GM12878 (cell line): ENCODE data around the gene CPLX1. TPM values are rescaled to one million over a fixed set of nuclear protein-coding genes. Genes with fewer than 3 reads are reported as not detected.

Experiments used
- ATAC-seq: fragments of 200-7000 bp; cut with Tn5 transposase; 3 replicates; pipeline ENCODE4 v1.9.1; 2020; ENCODE audit warnings: mild to moderate bottlenecking, moderate library complexity
- BruUV-seq: library from RNA; stranded (reverse); fragments of 400-500 nt; replicated peaks from 2 replicates; lab custom pipeline; 2021; lab: Mats Ljungman, UMichigan
- CTCF ChIA-PET: fragments of 300-600 bp; sonication (Branson Sonifier 250); formaldehyde crosslinking; extraction: SDS; loops from one replicate; lab custom pipeline; 2021; ENCODE audit warnings: inconsistent platforms; lab: Yijun Ruan, JAX
- POLR2A ChIA-PET: fragments of 350-600 bp; formaldehyde crosslinking; extraction: SDS; loops from one replicate; lab custom pipeline; 2021; ENCODE audit warnings: inconsistent platforms; lab: Charles Lee
- RAD21 ChIA-PET: fragments of 300-600 bp; sonication (Branson Sonifier 250); formaldehyde crosslinking; loops from one replicate; lab custom pipeline; 2023; ENCODE audit warnings: antibody characterized with exemption; ENCODE audit not compliant: unreplicated experiment; lab: Charles Lee
- SMC1A ChIA-PET: fragments of 300-600 bp; sonication (Branson Sonifier 250); formaldehyde crosslinking; loops from one replicate; lab custom pipeline; 2023; ENCODE audit not compliant: unreplicated experiment, uncharacterized antibody; lab: Charles Lee
- DNase-seq: peaks from one replicate; pipeline ENCODE4 v3.0.0-alpha.2; 2011; ENCODE audit warnings: low read depth, low spot score
- FAIRE-seq: peaks from 3 replicates; lab custom pipeline; 2011; peaks lifted over from hg19 to GRCh38; lab: Jason Lieb, UNC
- H2AFZ ChIP-seq: 2 replicates; pipeline ENCODE4 v1.6.0; 2011; ENCODE audit warnings: low read depth, low read length, control low read depth; ENCODE audit not compliant: control insufficient read depth
- H3K27ac ChIP-seq: 2 replicates; pipeline ENCODE4 v1.5.1; 2011; ENCODE audit warnings: control low read depth; ENCODE audit not compliant: control insufficient read depth, insufficient read depth
- H3K27me3 ChIP-seq, 2 experiments: replicated peaks in 1 of 2; 2 replicates each; pipeline versions ENCODE4 v1.6.0 to v1.6.1; 2011; ENCODE audit warnings: low read length in 1 of 2; ENCODE audit not compliant: control insufficient read depth in 2 of 2, insufficient read depth in 2 of 2
- H3K36me3 ChIP-seq, 2 experiments: 2 replicates each; pipeline ENCODE4 v1.5.1; 2011; ENCODE audit warnings: low read length in 1 of 2; ENCODE audit not compliant: control insufficient read depth in 2 of 2, insufficient read depth in 2 of 2
- H3K4me1 ChIP-seq: 2 replicates; pipeline ENCODE4 v1.6.1; 2011; ENCODE audit warnings: mild to moderate bottlenecking, low read length, moderate library complexity, mixed read lengths; ENCODE audit not compliant: control insufficient read depth, insufficient read depth
- H3K4me2 ChIP-seq: 2 replicates; pipeline ENCODE4 v1.6.0; 2011; ENCODE audit warnings: control low read depth; ENCODE audit not compliant: control insufficient read depth, insufficient read depth
- H3K4me3 ChIP-seq: fragments of 200-600 bp; sonication (generic); 2 replicates; pipeline ENCODE4 v1.5.1; 2016
- H3K79me2 ChIP-seq: 2 replicates; pipeline ENCODE4 v1.6.0; 2011; ENCODE audit warnings: low read length; ENCODE audit not compliant: control insufficient read depth, insufficient read depth
- H3K9ac ChIP-seq: 2 replicates; pipeline ENCODE4 v1.8.0; 2011; ENCODE audit warnings: low read length, control low read depth, mixed read lengths; ENCODE audit not compliant: control insufficient read depth, insufficient read depth
- H3K9me3 ChIP-seq: replicated peaks from 3 replicates; pipeline ENCODE4 v1.5.1; 2011; ENCODE audit warnings: mild to moderate bottlenecking, low read length; ENCODE audit not compliant: control insufficient read depth, insufficient read depth
- H4K20me1 ChIP-seq: 2 replicates; pipeline ENCODE4 v1.6.0; 2011; ENCODE audit not compliant: control insufficient read depth, insufficient read depth
- BMI1 ChIP-seq: fragments of 450-650 bp; IDR thresholded peaks from 2 replicates; pipeline ENCODE4 v1.6.1; 2016; ENCODE audit warnings: mild to moderate bottlenecking, moderate library complexity, borderline replicate concordance
- FOXM1 ChIP-seq: IDR thresholded peaks from 2 replicates; pipeline ENCODE4 v1.6.1; 2012; ENCODE audit warnings: low read depth, mild to moderate bottlenecking, inconsistent platforms, low read length, moderate library complexity
- NR2F1 ChIP-seq: fragments of 450-650 bp; conservative IDR thresholded peaks from 2 replicates; pipeline ENCODE4 v1.6.1; 2017; ENCODE audit warnings: mild to moderate bottlenecking
- SMAD5 ChIP-seq: IDR thresholded peaks from 2 replicates; pipeline ENCODE4 v1.6.1; 2016; ENCODE audit warnings: antibody characterized with exemption, low read depth
- TCF7 ChIP-seq: IDR thresholded peaks from 2 replicates; pipeline ENCODE4 v1.6.1; 2014; ENCODE audit warnings: antibody characterized with exemption, borderline replicate concordance
- WGBS: methylation state at CpG from one replicate; pipeline ENCODE4 v1.1.6; 2016; ENCODE audit warnings: low lambda C conversion rate; ENCODE audit not compliant: insufficient replicate concordance, insufficient coverage; ENCODE audit errors: missing lambda C conversion rate; 5-methylcytosine and 5-hydroxymethylcytosine counted together
- in situ Hi-C: fragments of 300-500 bp; cut with MboI; formaldehyde crosslinking; loops from 9 replicates; pipeline ENCODE4 v1.14.3; 2018; ENCODE audit warnings: mixed read lengths
- intact Hi-C: fragments of 100-400 bp; cut with micrococcal nuclease; formaldehyde crosslinking; loops from one replicate; pipeline ENCODE4 v1.14.2; 2022; ENCODE audit not compliant: unreplicated experiment
- polyA plus RNA-seq, 11 experiments: library from polyadenylated mRNA; depleted of rRNA in 4 of 11; unstranded in 6 of 11; stranded (reverse) in 5 of 11; fragments of >200 nt; fragmentation: Nextera tagmentation in 4 of 11; fragmentation: Illumina TruSeq in 1 of 11; extraction: Ambion mirVana in 4 of 11; extraction: Trizol in 1 of 11; gene quantifications; 1 replicate in 1 of 11; 2 replicates in 10 of 11; pipeline versions ENCODE4 v1.2.1 to v1.2.3, GENCODE V29; 2011 to 2016; ENCODE audit warnings: inconsistent platforms in 2 of 11, missing spikeins in 2 of 11, low read depth in 1 of 11
- total RNA-seq, 4 experiments: library from RNA; depleted of rRNA in 3 of 4; stranded (reverse); fragments of >200 nt in 3 of 4; fragmentation: Illumina TruSeq in 1 of 4; extraction: Trizol in 1 of 4; gene quantifications; 2 replicates each; pipeline versions ENCODE4 v1.2.1 to v1.2.3, GENCODE V29; 2013 to 2021
- TF ChIP-seq, protein P1 (sequence below): fragments of 450-650 bp; IDR thresholded peaks from 2 replicates; pipeline ENCODE4 v1.6.1; 2017; ENCODE audit warnings: low read depth, mild to moderate bottlenecking, moderate library complexity
- TF ChIP-seq, protein P2 (sequence below): IDR thresholded peaks from 2 replicates; pipeline ENCODE4 v1.6.1; 2012; ENCODE audit warnings: low read length, inconsistent platforms

CPLX1 gene
- total and polyA plus RNA-seq, 10 of the 15 experiments (the other 5 are each of a cell fraction or from before 2014, with no cell fraction given) = 0.04 to 1.2 (median 0.13) TPM; not detected in 5

DNA sequence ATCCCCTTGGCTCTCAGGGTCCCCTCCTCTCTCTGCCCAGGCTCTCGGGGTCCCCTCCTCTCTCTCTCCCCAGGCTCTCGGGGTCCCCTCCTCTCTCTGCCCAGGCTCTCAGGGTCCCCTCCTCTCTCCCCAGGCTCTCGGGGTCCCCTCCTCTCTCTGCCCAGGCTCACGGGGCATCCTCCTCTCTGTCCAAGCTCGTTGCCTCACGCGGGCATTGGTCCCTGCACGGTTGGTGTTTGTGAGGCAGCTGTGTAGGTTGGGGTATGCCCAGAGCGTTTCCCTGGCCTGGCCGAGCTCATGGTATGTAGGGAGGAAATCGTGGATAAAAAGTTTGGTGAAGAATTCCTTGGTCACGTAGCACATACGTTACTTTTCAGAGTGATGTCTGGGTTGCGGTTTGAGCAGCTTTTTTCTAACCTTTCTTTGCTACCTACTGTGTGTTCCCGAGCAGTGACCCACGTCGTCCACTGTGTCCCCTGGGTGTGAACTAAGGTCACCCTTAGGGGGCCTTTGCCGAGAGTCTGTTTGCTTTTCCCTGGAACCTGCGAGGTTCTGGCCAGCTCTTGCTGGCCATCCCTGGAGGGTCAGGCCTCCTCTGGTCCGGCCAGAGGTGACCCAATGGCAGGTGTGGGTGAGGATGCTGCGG is 83.7 kb downstream of the CPLX1 start:
- FAIRE-seq (no peak), DNase-seq (no peak), ATAC-seq (no peak)
- no peaks in the 10 kb centered on the region for H3K9me3 ChIP-seq
- H3K79me2 ChIP-seq = no peaks in the 10 kb centered on the region
- no peaks in the 10 kb centered on the region for H3K4me1 ChIP-seq
- intact Hi-C loops = loop anchor here (2.0 kb wide), 1 partner anchor 245 kb away; the partner anchor contains the start of gene IDUA
- no peak overlapping the region for H3K4me2 ChIP-seq
- no peaks in the 10 kb centered on the region for H4K20me1 ChIP-seq
- ChIA-PET POLR2A (no interaction called here), CTCF (interaction anchor here (0.6 to 4.0 kb wide), 17 partner anchors 11 to 762 kb away, joined by 3 to 46 read pairs (median 3); partner anchors contain the start of genes ATP5ME and IDUA), SMC1A (interaction anchor here (1.2 to 1.8 kb wide), 6 partner anchors 43 to 389 kb away, joined by 3 to 9 read pairs (median 3); partner anchors contain the start of gene IDUA), RAD21 (interaction anchor here (0.7 to 2.6 kb wide), 6 partner anchors 40 to 523 kb away, joined by 3 to 28 read pairs (median 4); partner anchors contain the start of gene IDUA)
- no peaks in the 10 kb centered on the region for H3K27me3 ChIP-seq
- no TSS peak for BruUV-seq
- H3K4me3 ChIP-seq = no peak overlapping the region
- H3K9ac ChIP-seq = no peak overlapping the region
- H3K27ac ChIP-seq = no peak overlapping the region
- TF ChIP-seq NR2F1 (0 out of 2 replicates have a peak, but pooled peaks have one; percentile 26), FOXM1 (no peak), TCF7 (no peak), BMI1 (no peak), SMAD5 (no peak)
- TF ChIP-seq, protein P1, sequence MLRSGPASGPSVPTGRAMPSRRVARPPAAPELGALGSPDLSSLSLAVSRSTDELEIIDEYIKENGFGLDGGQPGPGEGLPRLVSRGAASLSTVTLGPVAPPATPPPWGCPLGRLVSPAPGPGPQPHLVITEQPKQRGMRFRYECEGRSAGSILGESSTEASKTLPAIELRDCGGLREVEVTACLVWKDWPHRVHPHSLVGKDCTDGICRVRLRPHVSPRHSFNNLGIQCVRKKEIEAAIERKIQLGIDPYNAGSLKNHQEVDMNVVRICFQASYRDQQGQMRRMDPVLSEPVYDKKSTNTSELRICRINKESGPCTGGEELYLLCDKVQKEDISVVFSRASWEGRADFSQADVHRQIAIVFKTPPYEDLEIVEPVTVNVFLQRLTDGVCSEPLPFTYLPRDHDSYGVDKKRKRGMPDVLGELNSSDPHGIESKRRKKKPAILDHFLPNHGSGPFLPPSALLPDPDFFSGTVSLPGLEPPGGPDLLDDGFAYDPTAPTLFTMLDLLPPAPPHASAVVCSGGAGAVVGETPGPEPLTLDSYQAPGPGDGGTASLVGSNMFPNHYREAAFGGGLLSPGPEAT = no peak
- TF ChIP-seq, protein P2, sequence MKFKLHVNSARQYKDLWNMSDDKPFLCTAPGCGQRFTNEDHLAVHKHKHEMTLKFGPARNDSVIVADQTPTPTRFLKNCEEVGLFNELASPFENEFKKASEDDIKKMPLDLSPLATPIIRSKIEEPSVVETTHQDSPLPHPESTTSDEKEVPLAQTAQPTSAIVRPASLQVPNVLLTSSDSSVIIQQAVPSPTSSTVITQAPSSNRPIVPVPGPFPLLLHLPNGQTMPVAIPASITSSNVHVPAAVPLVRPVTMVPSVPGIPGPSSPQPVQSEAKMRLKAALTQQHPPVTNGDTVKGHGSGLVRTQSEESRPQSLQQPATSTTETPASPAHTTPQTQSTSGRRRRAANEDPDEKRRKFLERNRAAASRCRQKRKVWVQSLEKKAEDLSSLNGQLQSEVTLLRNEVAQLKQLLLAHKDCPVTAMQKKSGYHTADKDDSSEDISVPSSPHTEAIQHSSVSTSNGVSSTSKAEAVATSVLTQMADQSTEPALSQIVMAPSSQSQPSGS = no peak
- H3K36me3 ChIP-seq = peaks cover 0 to 2% of the 10 kb centered on the region in 2 experiments; a peak in 2 of 4 replicates
- H2AFZ ChIP-seq = no peak overlapping the region
- 65% methylated on average over 17 of the region's 21 CpGs for whole genome bisulfite sequencing
- in situ Hi-C loops = no loop called here
